GM21360 (cell line): ENCODE data around the gene ABCA7.

Experiments used
- ATAC-seq: cut with Tn5 transposase; IDR thresholded peaks from one replicate; pipeline ENCODE4 v1.9.1; 2021; ENCODE audit warnings: mild to moderate bottlenecking, moderate library complexity; ENCODE audit not compliant: unreplicated experiment

ABCA7 gene

DNA sequence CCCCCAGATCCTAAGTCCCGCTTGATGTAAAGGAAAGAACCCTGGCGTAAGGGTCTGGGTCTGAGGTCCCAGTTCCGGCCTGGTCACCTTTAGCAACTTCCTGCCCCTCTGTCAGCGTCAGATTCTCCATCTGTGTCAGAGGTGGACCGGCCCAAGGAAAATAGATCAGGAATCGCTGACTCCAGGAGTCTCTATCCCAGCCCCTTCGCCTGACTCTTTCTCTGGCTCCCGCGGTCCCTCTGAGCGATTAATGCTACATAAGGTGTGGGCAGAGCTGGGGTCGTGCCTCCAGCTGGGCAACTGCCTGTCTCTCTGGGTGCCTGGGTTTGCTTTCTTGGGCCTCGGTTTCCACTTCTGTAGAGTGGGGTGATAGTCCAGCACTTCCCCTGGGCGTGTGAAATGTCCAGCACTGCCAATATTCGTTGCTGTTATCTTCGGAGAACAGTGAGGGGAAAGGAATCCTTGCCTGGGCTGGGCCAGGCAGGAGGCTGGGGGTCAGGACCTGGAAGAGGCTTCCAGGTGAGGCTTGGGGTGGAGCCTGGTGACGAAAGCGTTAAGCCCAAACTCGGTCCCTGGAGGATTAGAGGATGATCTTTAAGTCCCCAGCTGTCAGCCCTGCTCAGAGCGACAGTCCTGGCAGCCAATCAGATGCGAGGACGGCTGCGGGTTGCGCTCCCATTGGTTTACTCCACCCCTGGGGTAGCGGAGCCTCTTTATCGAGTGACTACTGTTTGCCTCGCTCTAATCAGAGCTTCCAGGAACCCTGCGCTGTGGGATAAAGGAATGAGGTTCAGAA is 767 bp downstream of the ABCA7 start:
- no peak for ATAC-seq

DNA sequence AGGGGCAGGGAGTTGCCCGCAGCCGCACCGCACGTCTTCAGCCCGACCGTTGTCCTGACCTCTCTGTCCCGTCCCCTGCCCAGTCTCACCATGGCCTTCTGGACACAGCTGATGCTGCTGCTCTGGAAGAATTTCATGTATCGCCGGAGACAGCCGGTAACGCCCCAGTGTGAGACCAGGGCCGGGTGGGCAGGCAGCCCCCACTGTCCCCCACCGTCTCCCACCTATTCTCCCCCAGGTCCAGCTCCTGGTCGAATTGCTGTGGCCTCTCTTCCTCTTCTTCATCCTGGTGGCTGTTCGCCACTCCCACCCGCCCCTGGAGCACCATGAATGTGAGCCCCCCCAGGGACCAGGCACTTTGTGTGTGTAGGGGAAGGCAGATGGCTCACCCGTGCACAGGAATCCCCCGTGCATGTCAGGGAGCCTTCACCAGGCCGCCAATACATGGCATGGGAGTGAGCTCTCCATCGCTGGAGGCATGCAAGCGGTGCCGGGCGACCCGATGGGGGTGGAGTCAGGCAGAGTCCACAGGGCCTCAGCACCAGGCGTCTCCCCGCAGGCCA is 1.4 kb downstream of the ABCA7 start:
- ATAC-seq: no peak

DNA sequence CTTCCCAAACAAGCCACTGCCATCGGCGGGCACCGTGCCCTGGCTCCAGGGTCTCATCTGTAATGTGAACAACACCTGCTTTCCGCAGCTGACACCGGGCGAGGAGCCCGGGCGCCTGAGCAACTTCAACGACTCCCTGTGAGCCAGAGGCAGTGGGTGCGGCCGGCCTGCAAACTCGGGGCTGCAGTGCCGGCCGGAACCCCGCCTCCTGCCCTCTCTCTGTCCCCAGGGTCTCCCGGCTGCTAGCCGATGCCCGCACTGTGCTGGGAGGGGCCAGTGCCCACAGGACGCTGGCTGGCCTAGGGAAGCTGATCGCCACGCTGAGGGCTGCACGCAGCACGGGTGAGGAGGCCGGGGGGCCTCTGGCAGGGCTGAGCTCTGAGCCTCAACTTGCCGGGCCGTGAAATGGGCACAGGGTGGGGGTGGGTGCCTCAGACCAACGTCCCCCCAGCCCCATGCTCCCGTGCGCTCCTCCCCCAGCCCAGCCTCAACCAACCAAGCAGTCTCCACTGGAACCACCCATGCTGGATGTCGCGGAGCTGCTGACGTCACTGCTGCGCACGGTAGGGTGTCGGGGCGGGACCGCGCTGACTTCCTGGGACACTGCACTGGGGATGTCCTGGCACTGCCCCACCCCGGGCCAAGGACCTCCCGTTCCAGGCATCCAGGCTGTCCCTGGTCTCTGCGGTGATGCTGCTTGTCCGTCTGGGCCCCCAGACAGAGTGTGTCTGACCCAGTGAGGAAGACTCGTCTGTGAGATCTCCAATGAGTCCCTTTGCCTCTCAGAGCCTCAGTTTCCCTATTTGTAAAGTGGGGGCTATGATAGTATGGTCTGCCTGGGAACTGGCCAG is 2.2 kb downstream of the ABCA7 start:
- ATAC-seq: no peak

DNA sequence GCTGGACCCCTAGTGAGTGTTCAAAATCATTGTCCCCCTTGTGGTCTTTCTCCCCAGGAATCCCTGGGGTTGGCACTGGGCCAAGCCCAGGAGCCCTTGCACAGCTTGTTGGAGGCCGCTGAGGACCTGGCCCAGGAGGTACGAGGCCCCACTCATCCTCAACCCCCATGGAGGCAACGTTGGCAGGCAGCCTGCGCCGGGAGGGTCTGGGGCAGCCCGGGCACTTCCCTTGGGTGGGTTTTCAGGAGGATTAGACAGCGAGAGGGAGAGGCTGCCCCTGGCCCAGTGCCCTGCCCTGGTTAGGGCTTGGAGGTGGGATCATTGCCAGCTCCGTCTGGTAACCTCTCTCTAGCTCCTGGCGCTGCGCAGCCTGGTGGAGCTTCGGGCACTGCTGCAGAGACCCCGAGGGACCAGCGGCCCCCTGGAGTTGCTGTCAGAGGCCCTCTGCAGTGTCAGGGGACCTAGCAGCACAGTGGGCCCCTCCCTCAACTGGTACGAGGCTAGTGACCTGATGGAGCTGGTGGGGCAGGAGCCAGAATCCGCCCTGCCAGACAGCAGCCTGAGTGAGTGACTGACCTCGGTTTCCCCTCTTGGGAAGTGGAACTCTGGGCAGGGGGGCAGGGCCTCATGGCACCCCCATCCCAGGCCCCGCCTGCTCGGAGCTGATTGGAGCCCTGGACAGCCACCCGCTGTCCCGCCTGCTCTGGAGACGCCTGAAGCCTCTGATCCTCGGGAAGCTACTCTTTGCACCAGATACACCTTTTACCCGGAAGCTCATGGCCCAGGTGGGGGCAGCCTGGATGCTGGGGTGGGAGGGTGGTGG is 3.0 kb downstream of the ABCA7 start:
- no peak for ATAC-seq

DNA sequence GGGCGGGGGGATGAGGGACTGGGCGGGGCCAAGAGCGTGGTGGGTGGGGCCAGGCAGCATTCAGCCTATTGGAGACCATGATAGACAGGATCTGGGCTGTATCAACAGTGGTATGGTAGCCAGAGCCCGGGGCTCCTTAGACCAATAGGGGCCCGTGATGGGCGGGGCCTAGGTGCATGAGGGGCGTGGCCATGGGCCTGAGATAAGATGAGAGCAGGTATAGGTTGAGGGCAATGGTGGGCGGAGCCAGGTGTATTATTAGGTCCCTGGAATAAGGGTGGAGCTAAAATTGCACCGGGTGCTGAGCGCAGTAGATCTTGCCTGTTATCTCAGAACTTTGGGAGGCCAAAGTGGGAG is 5.3 kb downstream of the ABCA7 start:
- ATAC-seq: no peak

DNA sequence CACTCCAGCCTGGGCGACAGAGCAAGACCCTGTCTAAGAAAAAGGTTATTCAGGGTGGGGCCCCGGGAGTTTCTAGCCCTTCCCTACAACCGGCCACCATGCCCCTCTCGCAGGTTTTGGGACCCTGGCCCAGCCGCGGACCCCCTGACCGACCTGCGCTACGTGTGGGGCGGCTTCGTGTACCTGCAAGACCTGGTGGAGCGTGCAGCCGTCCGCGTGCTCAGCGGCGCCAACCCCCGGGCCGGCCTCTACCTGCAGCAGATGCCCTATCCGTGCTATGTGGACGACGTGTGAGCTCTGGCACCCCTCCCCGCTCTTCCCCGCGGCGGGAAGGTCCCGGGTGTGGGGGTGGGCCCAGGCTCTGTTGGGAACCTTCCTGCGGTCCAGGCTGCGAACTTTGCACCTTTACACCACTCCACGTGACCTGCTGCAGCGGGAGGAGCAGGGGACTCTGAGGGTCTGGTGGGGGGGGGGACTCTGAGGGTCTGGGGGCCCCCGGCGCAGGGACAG is 6.3 kb downstream of the ABCA7 start:
- ATAC-seq: no peak

DNA sequence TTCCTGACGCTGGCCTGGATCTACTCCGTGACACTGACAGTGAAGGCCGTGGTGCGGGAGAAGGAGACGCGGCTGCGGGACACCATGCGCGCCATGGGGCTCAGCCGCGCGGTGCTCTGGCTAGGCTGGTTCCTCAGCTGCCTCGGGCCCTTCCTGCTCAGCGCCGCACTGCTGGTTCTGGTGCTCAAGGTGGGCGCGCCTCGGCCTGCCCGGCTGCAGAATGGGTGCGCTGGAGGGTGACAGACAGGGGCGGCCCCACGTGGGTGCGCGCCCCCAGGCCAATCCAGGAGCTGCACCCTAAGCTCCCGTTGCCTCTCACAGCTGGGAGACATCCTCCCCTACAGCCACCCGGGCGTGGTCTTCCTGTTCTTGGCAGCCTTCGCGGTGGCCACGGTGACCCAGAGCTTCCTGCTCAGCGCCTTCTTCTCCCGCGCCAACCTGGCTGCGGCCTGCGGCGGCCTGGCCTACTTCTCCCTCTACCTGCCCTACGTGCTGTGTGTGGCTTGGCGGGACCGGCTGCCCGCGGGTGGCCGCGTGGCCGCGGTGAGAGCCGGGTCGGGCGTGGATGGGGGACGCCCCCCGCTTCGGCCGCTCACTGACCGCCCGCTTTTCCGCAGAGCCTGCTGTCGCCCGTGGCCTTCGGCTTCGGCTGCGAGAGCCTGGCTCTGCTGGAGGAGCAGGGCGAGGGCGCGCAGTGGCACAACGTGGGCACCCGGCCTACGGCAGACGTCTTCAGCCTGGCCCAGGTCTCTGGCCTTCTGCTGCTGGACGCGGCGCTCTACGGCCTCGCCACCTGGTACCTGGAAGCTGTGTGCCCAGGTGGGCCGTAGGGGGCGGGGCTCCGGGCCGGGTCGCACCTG is 7.2 kb downstream of the ABCA7 start:
- no peak for ATAC-seq

DNA sequence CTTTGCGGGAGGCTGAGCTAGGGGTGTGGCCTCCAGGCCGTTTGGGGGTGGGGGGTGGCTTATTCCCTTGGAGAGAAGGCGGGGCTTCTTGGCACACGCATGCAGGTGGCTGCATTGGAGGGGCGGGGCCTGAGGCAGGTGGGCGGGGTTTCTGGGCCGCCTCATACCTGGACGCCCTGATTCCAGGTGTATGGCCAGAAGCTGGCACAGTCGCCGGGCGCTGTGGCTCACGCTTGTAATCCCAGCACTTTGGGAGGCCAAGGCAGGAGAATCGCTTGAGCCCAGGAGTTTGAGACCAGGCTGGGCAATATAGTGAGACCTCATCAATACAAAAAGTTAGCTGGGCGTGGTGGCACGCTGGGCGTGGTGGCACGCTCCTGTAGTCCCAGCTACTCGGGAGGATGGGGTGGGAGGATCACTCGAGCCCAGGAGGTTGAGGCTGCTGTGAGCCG is 7.8 kb downstream of the ABCA7 start:
- no peak for ATAC-seq

DNA sequence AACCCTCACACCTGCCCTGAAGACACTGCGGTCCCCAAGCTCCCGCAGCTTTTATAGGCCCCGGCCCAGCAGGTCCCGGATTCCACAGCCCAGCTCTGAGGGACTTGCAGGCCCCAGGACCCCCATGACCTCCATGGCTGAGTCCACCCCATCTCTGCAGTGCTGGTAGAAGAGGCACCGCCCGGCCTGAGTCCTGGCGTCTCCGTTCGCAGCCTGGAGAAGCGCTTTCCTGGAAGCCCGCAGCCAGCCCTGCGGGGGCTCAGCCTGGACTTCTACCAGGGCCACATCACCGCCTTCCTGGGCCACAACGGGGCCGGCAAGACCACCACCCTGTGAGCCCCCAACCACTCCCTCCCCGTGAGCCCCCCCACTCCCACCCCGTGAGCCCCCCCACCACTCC is 9.2 kb downstream of the ABCA7 start:
- no peak for ATAC-seq

DNA sequence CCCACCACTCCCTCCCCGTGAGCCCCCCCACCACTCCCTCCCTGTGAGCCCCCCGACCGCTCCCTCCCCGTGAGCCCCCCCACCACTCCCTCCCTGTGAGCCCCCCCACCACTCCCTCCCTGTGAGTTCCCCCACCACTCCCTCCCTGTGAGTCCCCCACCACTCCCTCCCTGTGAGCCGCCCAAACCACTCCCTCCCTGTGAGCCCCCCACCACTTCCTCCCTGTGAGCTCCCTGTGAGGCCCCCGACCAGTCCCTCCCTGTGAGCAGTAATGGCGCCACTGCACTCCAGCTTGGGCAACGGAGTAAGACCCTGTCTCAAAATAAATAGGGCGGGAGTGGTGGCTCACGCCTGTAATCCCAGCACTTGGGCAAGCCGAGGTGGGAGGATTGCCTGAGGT is 9.9 kb downstream of the ABCA7 start:
- ATAC-seq: no peak

DNA sequence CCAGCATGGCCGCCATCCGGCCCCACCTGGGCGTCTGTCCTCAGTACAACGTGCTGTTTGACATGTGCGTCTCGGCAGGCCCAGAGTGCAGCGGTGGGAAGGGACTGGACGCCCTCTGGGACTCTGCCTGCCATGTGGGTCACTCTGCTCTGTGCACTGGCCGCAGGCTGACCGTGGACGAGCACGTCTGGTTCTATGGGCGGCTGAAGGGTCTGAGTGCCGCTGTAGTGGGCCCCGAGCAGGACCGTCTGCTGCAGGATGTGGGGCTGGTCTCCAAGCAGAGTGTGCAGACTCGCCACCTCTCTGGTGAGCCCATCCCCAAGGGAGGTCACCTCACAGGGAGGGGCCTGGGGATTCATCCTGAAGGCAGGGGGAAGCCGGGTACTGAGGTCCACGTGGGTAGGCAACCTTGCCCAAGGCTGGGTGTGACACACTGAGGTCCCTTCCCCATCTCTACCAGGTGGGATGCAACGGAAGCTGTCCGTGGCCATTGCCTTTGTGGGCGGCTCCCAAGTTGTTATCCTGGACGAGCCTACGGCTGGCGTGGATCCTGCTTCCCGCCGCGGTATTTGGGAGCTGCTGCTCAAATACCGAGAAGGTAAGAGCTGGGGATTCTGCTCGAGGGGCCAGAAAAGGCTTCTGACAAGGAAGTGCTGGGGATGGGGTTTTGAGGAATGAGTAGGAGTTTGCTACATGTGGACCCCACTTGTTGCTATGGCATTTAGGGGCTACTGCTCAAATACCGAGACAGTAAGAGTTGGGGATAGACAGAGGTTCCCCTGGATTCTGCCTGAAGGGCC is 11.3 kb downstream of the ABCA7 start:
- ATAC-seq: no peak

DNA sequence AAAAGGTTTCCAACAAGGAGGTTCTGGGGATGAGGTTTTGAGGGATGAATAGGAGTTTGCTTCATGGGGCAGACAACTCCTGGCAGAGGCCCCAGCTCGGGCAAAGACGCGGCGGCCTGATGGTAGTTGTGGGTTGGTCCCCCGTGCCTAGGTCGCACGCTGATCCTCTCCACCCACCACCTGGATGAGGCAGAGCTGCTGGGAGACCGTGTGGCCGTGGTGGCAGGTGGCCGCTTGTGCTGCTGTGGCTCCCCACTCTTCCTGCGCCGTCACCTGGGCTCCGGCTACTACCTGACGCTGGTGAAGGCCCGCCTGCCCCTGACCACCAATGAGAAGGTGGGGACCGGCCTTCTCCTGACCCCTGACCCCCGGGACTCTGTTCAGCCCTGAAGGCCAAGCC is 11.9 kb downstream of the ABCA7 start:
- ATAC-seq: no peak

DNA sequence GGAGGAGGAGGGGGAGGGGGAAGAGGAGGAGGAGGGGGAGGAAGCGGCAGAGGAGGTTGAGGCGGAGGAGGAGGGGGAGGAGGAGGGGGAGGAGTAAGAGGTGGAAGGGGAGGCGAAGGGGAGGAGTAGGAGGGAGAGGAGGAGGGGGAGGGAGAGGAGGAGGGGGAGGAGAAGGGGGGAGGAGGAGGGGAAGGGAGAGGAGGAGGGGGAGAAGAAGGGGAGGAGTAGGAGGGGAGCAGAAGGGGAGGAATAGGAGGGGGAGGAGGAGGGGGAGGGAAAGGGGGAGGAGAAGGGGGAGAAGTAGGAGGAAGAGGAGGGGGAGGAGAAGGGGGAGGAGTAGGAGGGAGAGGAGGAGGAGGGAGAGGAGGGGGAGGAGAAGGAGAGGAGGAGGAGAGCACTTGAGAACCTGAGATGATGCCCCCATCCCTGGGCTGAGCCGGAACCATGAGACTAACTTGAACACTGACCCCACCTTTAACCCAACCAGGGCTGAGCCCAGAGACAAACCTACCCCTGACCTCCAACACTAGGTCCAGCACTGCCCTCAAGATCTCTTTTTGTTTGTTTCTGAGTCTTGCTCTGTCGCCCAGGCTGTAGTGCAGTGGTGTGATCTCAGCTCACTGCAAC is 12.6 kb downstream of the ABCA7 start:
- ATAC-seq: no peak

DNA sequence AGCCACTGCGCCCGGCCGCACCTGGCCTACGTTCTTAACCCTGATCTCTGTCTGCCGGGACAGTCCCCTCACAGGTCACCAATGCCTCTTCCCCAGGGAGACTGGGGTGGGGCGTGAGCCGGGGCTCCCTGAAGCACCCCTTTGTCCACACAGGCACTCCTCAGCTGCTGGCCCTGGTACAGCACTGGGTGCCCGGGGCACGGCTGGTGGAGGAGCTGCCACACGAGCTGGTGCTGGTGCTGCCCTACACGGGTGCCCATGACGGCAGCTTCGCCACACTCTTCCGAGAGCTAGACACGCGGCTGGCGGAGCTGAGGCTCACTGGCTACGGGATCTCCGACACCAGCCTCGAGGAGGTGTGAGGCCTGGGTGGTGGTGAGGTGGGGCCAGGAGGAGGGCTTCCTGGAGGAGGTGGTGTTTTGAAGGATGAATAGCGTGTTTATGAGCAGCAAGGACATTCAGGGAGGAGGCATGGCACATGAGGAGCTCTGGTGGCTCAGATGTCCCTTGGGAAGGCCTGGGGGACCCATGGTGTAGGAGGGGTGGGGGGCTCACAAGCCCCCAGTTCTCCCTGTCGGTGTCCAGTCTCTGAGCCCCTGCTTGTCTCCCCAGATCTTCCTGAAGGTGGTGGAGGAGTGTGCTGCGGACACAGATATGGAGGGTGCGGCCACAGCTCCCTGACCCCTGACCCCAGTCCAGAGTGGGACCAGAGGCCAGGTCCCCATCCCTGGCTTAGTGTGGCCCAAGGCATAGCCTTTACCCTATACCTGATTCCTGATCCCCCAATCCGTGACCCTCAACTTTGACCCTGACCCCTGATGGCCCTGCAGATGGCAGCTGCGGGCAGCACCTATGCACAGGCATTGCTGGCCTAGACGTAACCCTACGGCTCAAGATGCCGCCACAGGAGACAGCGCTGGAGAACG is 13.5 kb downstream of the ABCA7 start:
- ATAC-seq: no peak

DNA sequence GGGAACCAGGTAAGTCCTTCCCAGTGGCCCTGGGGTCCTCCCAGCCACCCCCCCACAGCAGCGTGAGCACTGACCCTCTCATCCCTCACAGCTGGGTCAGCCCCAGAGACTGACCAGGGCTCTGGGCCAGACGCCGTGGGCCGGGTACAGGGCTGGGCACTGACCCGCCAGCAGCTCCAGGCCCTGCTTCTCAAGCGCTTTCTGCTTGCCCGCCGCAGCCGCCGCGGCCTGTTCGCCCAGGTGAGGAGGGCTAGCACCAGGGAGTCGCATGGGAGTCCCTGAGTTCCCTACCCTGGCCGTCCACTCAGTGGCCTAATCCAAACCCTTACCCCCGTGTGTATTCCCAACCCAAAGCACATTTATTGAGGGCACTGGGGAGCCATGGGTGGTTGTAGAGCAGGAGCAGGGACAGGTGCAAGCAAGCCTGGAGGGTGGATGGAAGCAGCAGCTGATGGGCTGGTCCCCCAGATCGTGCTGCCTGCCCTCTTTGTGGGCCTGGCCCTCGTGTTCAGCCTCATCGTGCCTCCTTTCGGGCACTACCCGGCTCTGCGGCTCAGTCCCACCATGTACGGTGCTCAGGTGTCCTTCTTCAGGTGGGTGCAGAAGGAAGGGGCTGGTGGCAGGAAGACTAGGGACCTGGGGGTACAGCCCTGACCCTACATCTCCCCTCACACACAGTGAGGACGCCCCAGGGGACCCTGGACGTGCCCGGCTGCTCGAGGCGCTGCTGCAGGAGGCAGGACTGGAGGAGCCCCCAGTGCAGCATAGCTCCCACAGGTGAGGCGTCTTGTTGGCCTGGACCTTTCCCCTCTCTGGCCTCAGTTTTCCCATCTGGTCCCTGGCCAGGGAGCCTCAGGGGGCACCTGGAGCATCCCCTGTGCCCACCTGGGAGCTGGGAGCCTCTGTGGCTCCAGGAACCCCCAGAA is 14.5 kb downstream of the ABCA7 start:
- no peak for ATAC-seq

DNA sequence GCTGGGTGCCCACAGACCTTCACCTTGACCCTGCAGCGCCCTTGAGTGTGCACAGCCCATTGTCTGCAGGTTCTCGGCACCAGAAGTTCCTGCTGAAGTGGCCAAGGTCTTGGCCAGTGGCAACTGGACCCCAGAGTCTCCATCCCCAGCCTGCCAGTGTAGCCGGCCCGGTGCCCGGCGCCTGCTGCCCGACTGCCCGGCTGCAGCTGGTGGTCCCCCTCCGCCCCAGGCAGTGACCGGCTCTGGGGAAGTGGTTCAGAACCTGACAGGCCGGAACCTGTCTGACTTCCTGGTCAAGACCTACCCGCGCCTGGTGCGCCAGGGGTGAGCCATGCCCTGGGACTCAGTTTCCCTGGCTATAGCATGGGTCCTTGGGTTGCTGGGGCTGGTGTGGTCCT is 15.1 kb downstream of the ABCA7 start:
- ATAC-seq: no peak
